SH-SY5Y (cell line): ENCODE results near the gene GLI2.

Experiments used
- GATA2 ChIP-seq: IDR thresholded peaks from 2 replicates; pipeline ENCODE4 v1.6.1; 2011; ENCODE audit warnings: mild to moderate bottlenecking, low read depth, low read length
- GATA3 ChIP-seq: IDR thresholded peaks from 2 replicates; pipeline ENCODE4 v1.6.1; 2011; ENCODE audit warnings: low read depth, mild to moderate bottlenecking, low read length, moderate library complexity

Gene GLI2

GRCh38 chr2:120739438-120740090 lies 3.9 kb downstream of the GLI2 start:
- TF ChIP-seq GATA3, result no peak
- no peak for TF ChIP-seq GATA2

- no peak for TF ChIP-seq GATA2
- no peak for TF ChIP-seq GATA3
Observed at GRCh38 chr2:120740375-120740764, 4.7 kb downstream of the GLI2 start.

- TF ChIP-seq GATA2 (no peak), GATA3 (no peak)
Observed at GRCh38 chr2:120740765-120741524, 5.3 kb downstream of the GLI2 start.

- TF ChIP-seq GATA2, result no peak
- TF ChIP-seq GATA3, result no peak
Observed at GRCh38 chr2:120741571-120742561, 6.2 kb downstream of the GLI2 start.

GRCh38 chr2:120743657-120744056 lies 8.0 kb downstream of the GLI2 start:
- TF ChIP-seq GATA3 (no peak), GATA2 (no peak)

- TF ChIP-seq GATA3, result no peak
- no peak for TF ChIP-seq GATA2
Observed at GRCh38 chr2:120744817-120745216, 9.1 kb downstream of the GLI2 start.

- TF ChIP-seq GATA3, result no peak
- no peak for TF ChIP-seq GATA2
Observed at GRCh38 chr2:120745420-120746111, 9.9 kb downstream of the GLI2 start.

- no peak for TF ChIP-seq GATA3
- no peak for TF ChIP-seq GATA2
Observed at GRCh38 chr2:120746144-120746543, 10.5 kb downstream of the GLI2 start.

- no peak for TF ChIP-seq GATA2
- no peak for TF ChIP-seq GATA3
Observed at GRCh38 chr2:120747281-120747680, 11.6 kb downstream of the GLI2 start.

GRCh38 chr2:120747706-120748105 lies 12.0 kb downstream of the GLI2 start:
- no peak for TF ChIP-seq GATA2
- no peak for TF ChIP-seq GATA3

GRCh38 chr2:120748310-120748709 lies 12.6 kb downstream of the GLI2 start:
- TF ChIP-seq GATA3, result no peak
- no peak for TF ChIP-seq GATA2

GRCh38 chr2:120748741-120749140 lies 13.1 kb downstream of the GLI2 start:
- TF ChIP-seq GATA2 (no peak), GATA3 (no peak)
